ENCODE measurements around the gene PHF8.

Gene PHF8

GRCh38 chrX:53969540-53969939 lies 74.7 kb downstream of the PHF8 start:
- TF ChIP-seq EZH2phosphoT487 (conservative IDR thresholded peaks at IDR 0.05; ENCODE audit: low read length), result no peak
- TF ChIP-seq CTCF (IDR thresholded peaks at IDR 0.05; ENCODE audit: insufficient read depth, low read length, poor library complexity, severe bottlenecking), result no peak
- H3K36me3 ChIP-seq (ENCODE audit: low read length), result peaks cover 6% of the 10 kb centered on the region
- H3K27ac ChIP-seq (ENCODE audit: low read depth, low read length), result no peak overlapping the region
- H3K9me2 ChIP-seq (replicated peaks; ENCODE audit: insufficient read depth, low read length), result no peaks in the 10 kb centered on the region
- H3F3A ChIP-seq (ENCODE audit: insufficient read depth), result no peaks in the 10 kb centered on the region
- H3K9me3 ChIP-seq (ENCODE audit: insufficient read depth, low read length), result no peaks in the 10 kb centered on the region
- H3K27me3 ChIP-seq (ENCODE audit: low read length), result no peaks in the 10 kb centered on the region
- H4K20me1 ChIP-seq (ENCODE audit: low read depth, low read length), result no peaks in the 10 kb centered on the region
- no peak overlapping the region for H3K4me3 ChIP-seq (ENCODE audit: insufficient read depth, low read length, poor library complexity, severe bottlenecking)
- H3K79me2 ChIP-seq (ENCODE audit: insufficient read depth, low read length), result no peaks in the 10 kb centered on the region
- H3K9ac ChIP-seq (ENCODE audit: low read length), result no peak overlapping the region
- no peak overlapping the region for H2AFZ ChIP-seq (ENCODE audit: low read depth, low read length, severe bottlenecking)
- no peak overlapping the region for H3K4me2 ChIP-seq (ENCODE audit: low read depth, low read length, poor library complexity, severe bottlenecking)

GRCh38 chrX:53950130-53950733 lies 94.0 kb downstream of the PHF8 start:
- H3K4me2 ChIP-seq (ENCODE audit: low read depth, low read length, poor library complexity, severe bottlenecking), result no peak overlapping the region
- no peaks in the 10 kb centered on the region for H3K9me2 ChIP-seq (replicated peaks; ENCODE audit: insufficient read depth, low read length)
- no peaks in the 10 kb centered on the region for H3K79me2 ChIP-seq (ENCODE audit: insufficient read depth, low read length)
- H3K27me3 ChIP-seq (ENCODE audit: low read length), result no peaks in the 10 kb centered on the region
- no peak overlapping the region for H2AFZ ChIP-seq (ENCODE audit: low read depth, low read length, severe bottlenecking)
- H3K9me3 ChIP-seq (ENCODE audit: insufficient read depth, low read length), result no peaks in the 10 kb centered on the region
- H4K20me1 ChIP-seq (ENCODE audit: low read depth, low read length), result no peaks in the 10 kb centered on the region
- H3K4me3 ChIP-seq (ENCODE audit: insufficient read depth, low read length, poor library complexity, severe bottlenecking), result no peak overlapping the region
- no peak overlapping the region for H3K27ac ChIP-seq (ENCODE audit: low read depth, low read length)
- TF ChIP-seq EZH2phosphoT487 (conservative IDR thresholded peaks at IDR 0.05; ENCODE audit: low read length), result no peak
- no peak for TF ChIP-seq CTCF (IDR thresholded peaks at IDR 0.05; ENCODE audit: insufficient read depth, low read length, poor library complexity, severe bottlenecking)
- H3K9ac ChIP-seq (ENCODE audit: low read length), result no peak overlapping the region
- no peaks in the 10 kb centered on the region for H3F3A ChIP-seq (ENCODE audit: insufficient read depth)
- H3K36me3 ChIP-seq (ENCODE audit: low read length), result no peaks in the 10 kb centered on the region

DNA sequence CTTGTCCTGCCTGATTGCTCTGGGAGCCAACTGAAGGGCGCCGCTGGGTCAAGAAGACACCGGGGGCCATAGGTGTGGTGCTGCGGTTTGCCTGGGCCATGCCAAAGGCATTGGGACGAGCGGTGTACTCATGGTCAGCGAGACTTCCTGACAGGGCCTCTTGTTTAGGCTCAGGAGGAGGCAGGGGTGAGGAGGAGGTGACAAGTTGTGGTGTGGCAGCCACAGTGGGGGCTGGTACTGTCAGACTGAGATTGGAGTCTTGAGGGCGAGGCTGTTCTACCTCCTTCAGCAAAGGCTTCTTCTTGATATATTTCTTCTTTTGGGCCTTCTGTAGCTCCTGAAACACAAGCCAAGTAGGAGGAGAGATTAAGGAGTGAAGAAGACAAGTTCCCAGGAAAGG lies 104.1 kb downstream of the PHF8 start:
- Histone ChIP-seq H3K9me2 (replicated peaks; ENCODE audit: insufficient read depth, low read length) (no peaks in the 10 kb centered on the region), H3K36me3 (ENCODE audit: low read length) (no peaks in the 10 kb centered on the region), H3K27ac (ENCODE audit: low read depth, low read length) (no peak overlapping the region), H3K9ac (ENCODE audit: low read length) (no peak overlapping the region), H3K4me2 (ENCODE audit: low read depth, low read length, poor library complexity, severe bottlenecking) (no peak overlapping the region), H2AFZ (ENCODE audit: low read depth, low read length, severe bottlenecking) (no peak overlapping the region), H4K20me1 (ENCODE audit: low read depth, low read length) (no peaks in the 10 kb centered on the region), H3K4me3 (ENCODE audit: insufficient read depth, low read length, poor library complexity, severe bottlenecking) (no peak overlapping the region), H3K79me2 (ENCODE audit: insufficient read depth, low read length) (no peaks in the 10 kb centered on the region), H3K9me3 (ENCODE audit: insufficient read depth, low read length) (no peaks in the 10 kb centered on the region), H3F3A (ENCODE audit: insufficient read depth) (no peaks in the 10 kb centered on the region), H3K27me3 (ENCODE audit: low read length) (no peaks in the 10 kb centered on the region)
- TF ChIP-seq EZH2phosphoT487 (conservative IDR thresholded peaks at IDR 0.05; ENCODE audit: low read length), result no peak
- no peak for TF ChIP-seq CTCF (IDR thresholded peaks at IDR 0.05; ENCODE audit: insufficient read depth, low read length, poor library complexity, severe bottlenecking)

Measured in SU-DHL-6 (cell line).